ENCODE results near the gene RGS9. TPM values are rescaled to one million over a fixed set of nuclear protein-coding genes. Genes with fewer than 3 reads are reported as not detected.
"Not testable (repeated sequence)": the region's sequence is repeated elsewhere in the genome, so short reads cannot be mapped to it uniquely, and the experiment has no call there.

The RGS9 gene
- 22.7 and 23.8 TPM in 2 replicates for total RNA-seq

GRCh38 chr17:65137021-65137939 is at the start of gene RGS9:
Gene RGS9, plus strand, starts transcription at chr17:65137370. Its CDS starts 171 bp downstream, at chr17:65137541.
- intact Hi-C loops (cut with micrococcal nuclease), result loop anchor here (1.0 to 10.0 kb wide), 5 partner anchors 14 to 1058 kb away; partner anchors contain the start of genes CEP112 and GNA13

GRCh38 chr17:65088621-65089360 is 48.4 kb upstream of the RGS9 start:
- intact Hi-C loops (cut with micrococcal nuclease), result no loop called here

DNA sequence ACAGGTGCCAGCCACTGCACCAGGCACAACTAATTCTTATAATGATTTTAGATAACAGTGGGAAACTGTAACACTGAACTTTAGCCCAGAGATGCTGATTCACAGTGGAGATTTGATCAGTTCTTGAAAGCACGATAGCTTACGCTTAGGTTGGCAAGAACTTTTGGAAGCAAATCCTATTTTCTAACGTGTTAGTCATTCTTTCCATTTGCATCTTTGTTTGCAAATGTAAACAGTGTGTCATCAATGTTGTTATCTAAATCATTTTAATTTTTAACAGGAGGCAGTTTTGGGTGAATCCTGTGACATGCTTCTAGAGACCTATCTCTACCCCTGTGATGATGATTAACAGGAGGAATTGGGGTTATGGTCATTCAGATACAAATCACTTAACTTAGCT is 44.9 kb upstream of the RGS9 start:
- intact Hi-C loops (cut with micrococcal nuclease), result no loop called here

DNA sequence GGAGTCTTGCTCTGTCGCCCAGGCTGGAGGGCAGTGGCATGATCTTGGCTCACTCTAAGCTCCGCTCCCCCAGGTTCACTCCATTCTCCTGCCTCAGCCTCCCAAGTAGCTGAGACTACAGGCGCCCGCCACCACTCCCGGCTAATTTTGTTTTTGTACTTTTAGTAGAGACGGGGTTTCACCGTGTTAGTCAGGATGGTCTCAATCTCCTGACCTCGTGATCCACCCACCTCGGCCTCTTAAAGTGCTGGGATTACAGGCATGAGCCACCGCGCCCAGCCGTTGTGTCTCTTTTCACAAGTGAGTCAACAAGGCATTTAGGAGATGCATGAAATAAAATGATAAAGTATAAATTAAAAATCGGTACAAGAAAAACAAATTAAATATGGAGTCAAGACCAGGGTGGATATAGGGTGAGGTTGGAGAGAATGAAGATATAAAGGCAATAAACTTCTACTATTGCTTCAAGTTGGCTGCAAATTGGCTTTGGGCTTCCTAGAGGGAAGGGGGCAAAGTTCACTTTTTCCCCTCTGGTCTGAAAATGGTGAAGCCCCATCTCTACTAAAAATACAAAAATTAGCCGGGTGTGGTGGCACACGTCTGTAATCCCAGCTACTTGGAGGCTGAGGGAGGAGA is 44.3 kb upstream of the RGS9 start:
- intact Hi-C loops (cut with micrococcal nuclease), result not testable (repeated sequence)

GRCh38 chr17:65093930-65094329 is 43.2 kb upstream of the RGS9 start:
- intact Hi-C loops (cut with micrococcal nuclease), result no loop called here

- intact Hi-C loops (cut with micrococcal nuclease), result no loop called here
Measured at GRCh38 chr17:65095465-65095864, 41.7 kb upstream of the RGS9 start.

- intact Hi-C loops (cut with micrococcal nuclease), result not testable (repeated sequence)
Measured at GRCh38 chr17:65096382-65096781, 40.8 kb upstream of the RGS9 start.

DNA sequence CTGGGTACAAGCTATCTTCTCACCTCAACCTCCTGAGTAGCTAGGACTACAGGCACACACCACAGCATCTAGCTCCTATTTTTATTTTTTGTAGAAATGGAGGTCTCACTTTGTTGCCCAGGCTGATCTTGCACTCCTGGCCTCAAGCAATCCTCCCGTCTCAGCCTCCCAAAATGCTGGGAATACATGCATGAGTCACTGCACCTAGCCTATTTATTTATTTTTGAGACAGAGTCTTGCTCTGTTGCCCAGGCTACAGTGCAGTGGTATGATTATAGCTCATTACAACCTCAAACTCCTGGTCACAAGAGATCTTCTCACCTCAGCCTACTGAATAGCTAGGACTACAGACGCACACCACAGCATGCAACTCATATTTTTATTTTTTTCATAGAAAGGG is 40.1 kb upstream of the RGS9 start:
- intact Hi-C loops (cut with micrococcal nuclease), result no loop called here

- intact Hi-C loops (cut with micrococcal nuclease), result no loop called here
Measured at GRCh38 chr17:65099475-65099874, 37.7 kb upstream of the RGS9 start.

GRCh38 chr17:65099941-65100315 is 37.2 kb upstream of the RGS9 start:
- intact Hi-C loops (cut with micrococcal nuclease), result loop anchor here (1.0 to 5.0 kb wide), 7 partner anchors 23 to 461 kb away; partner anchors contain the start of genes AXIN2, GNA13 and LRRC37A3

DNA sequence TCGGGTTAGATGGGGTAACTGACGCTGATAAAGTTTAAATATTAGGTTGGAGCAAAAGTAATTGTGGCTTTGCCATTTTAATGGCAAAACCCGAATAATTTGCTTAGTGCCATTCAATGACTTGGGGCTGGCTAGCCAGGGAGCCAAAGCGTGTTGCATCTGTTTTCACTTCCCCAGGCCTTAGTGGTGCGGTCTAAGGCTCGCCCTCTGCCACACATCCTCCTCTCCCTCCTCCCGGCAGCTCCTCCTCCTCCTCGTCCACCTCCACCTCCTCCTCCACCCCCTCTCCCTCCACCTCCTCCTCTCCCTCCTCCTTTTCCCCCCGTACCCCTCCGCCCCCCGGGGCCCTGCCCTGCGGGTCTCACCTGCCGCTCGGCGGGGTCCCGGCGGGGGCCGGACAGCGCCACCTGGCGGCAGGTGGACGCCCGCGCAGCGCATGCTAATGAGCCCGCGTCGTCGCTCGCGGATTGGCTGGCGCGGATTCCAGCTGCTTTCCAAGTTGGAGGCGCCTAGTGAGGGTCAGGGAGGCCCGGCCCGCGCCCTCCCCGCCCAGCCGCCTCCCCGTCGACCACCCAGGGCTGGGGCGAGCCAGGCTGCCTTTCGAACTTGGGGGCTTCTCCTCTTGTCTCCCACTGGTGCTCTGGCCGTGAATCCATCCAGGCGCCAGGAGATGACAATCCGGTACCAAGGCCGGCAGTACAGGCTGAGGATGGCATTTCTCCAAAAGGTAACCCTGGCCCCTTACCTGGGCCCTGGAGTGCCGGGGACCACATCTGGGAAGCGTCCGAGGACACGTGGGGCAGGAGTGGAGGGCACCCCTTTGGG is 36.6 kb upstream of the RGS9 start:
- intact Hi-C loops (cut with micrococcal nuclease), result loop anchor here (1.0 to 5.0 kb wide), 7 partner anchors 23 to 460 kb away; partner anchors contain the start of genes AXIN2, GNA13 and LRRC37A3

- intact Hi-C loops (cut with micrococcal nuclease), result loop anchor here (2.0 to 5.0 kb wide), 3 partner anchors 59 to 459 kb away; partner anchors contain the start of gene AXIN2
Measured at GRCh38 chr17:65101371-65101770, 35.8 kb upstream of the RGS9 start.

DNA sequence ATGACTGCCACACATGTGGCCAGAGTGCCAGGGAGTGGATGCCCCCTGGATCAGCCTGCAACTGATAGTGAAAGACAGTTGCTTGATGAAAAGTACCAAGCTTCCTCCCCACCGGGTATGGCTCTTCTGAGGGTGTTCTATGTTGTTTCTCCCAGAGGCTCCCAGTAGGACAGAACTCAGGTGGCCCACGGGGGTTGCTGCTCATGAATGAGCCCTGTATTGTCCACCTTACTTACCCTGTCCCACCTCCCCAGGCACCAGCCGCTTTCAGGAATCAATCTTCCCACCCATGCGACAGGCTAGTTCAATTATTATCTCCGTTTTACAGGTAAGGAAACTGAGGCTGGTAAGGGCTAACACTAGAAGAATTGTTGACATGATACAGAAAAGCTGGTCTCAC is 34.9 kb upstream of the RGS9 start:
- intact Hi-C loops (cut with micrococcal nuclease), result loop anchor here (5.0 kb wide), 1 partner anchor 60 kb away; no protein-coding TSS in a partner anchor

DNA sequence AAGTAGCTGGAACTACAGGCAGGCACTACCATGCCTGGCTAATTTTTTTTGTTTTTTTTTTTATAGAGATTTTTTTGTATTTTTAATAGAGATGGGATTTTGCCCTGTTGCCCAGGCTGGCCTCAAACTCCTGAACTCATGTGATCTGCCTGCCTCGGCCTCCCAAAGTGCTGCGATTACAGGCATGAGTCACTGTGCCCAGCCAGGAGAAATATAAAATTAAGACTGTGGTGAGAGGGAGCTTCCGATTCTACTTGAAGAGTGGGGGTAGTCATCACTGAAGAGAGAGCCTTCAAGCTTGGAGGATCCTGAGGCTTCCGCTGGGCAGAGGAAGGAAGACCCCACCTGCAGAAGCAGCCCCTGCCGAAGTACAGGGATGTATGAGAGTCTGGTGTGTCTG is 34.4 kb upstream of the RGS9 start:
- intact Hi-C loops (cut with micrococcal nuclease), result loop anchor here (5.0 kb wide), 1 partner anchor 60 kb away; no protein-coding TSS in a partner anchor

GRCh38 chr17:65103431-65103830 is 33.7 kb upstream of the RGS9 start:
- intact Hi-C loops (cut with micrococcal nuclease), result loop anchor here (5.0 kb wide), 1 partner anchor 61 kb away; no protein-coding TSS in a partner anchor

GRCh38 chr17:65103896-65104295 is 33.3 kb upstream of the RGS9 start:
- intact Hi-C loops (cut with micrococcal nuclease), result loop anchor here (5.0 kb wide), 1 partner anchor 62 kb away; no protein-coding TSS in a partner anchor

GRCh38 chr17:65104541-65104940 is 32.6 kb upstream of the RGS9 start:
- intact Hi-C loops (cut with micrococcal nuclease), result loop anchor here (5.0 kb wide), 1 partner anchor 62 kb away; no protein-coding TSS in a partner anchor

- intact Hi-C loops (cut with micrococcal nuclease), result loop anchor here (5.0 kb wide), 1 partner anchor 63 kb away; no protein-coding TSS in a partner anchor
Measured at GRCh38 chr17:65104973-65105372, 32.2 kb upstream of the RGS9 start.

GRCh38 chr17:65108152-65108551 is 29.0 kb upstream of the RGS9 start:
- intact Hi-C loops (cut with micrococcal nuclease), result no loop called here

- intact Hi-C loops (cut with micrococcal nuclease), result no loop called here
Measured at GRCh38 chr17:65109543-65109942, 27.6 kb upstream of the RGS9 start.
